ENCODE results near the gene GPATCH11.

The GPATCH11 gene

GRCh38 chr2:37109523-37109922 lies 25.2 kb downstream of the GPATCH11 start:
- DNase-seq, result no peak

GRCh38 chr2:37110306-37111212 lies 26.2 kb downstream of the GPATCH11 start:
- DNase-seq, result no peak

- DNase-seq, result no peak
These were observed 27.6 kb downstream of the GPATCH11 start for GRCh38 chr2:37111958-37112357.

DNA sequence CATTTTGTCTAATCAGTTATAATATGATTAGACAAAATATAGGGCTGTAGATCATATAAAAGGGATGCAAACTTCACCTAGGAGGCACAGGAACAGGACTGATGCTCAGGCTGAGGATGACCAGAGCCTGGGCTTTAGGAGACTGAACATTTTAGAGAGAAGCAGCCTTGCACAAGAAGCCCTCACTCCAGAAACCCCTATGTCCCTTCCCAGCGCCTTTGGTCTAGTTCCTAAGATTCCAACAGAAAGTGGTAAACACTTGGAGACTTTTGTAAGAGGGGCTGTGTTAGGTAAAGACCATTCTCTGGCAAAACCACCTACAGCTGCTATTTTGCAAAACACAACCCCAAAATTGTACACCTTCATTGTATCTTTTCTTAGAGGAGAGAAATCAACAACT lies 33.2 kb downstream of the GPATCH11 start:
- no peak for DNase-seq

- no peak for DNase-seq
These were observed 34.8 kb downstream of the GPATCH11 start for GRCh38 chr2:37119157-37119556.

DNA sequence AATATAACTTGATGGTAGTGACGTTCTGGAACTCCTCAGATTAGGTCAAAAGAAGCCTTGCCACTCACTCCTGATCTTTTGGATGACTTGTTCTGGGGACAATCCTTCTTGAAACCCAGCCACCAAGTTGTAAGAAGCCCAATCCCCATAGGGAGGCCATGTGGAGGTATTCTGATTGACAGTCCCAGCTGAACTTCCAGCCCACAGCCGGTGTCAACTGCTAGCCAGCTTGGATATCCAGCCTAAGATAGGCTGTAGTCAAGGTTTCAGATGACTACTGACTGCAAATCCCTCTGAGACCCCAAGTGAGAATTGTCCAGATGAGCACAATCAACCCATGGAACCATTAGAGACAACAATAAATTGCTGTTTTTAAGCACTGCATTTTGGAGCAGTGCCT lies 41.1 kb downstream of the GPATCH11 start:
- no peak for DNase-seq

- DNase-seq, result no peak
These were observed 48.6 kb downstream of the GPATCH11 start for GRCh38 chr2:37132914-37133313.

DNA sequence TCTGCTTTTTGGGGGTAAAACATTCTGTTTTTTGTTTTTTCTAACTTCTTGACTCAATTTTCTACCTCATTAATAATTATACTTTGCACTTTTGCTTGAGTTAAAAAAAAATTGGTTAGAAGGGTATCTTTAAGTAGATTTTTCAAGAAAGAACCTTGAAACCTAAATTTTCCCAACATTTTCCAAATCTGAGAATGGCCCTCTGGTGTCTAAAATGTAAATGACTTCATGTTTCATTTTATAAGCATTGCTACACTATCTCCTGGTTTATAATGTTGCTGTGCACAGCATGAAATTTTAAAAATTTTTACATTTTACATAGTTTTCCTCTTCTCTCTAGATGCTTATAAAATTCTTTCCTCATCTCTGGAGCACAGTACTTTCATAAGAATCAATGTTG lies 58.2 kb downstream of the GPATCH11 start:
- DNase-seq, result no peak

DNA sequence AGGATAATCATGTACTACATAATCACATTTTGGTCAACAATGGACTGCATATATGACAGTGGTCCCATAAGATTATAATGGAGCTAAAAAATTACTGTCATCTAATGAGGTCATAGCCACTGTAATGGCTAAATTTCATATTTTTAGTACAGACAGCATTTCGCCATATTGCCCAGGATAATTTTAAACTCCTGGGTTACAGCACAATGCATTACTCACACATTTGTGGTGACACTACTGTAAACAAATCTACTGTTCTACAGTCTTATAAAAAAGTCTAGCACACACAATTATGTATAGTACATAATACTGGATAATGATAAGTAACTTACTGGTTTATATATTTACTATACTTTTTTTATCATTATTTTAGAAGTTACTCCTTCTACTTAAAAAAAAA lies 59.7 kb downstream of the GPATCH11 start:
- DNase-seq, result no peak

- no peak for DNase-seq
These were observed 61.7 kb downstream of the GPATCH11 start for GRCh38 chr2:37146062-37146461.

- no peak for DNase-seq
These were observed 64.0 kb downstream of the GPATCH11 start for GRCh38 chr2:37148325-37148724.

All from activated CD4-positive, alpha-beta T cell treated with anti-CD3 and anti-CD28 coated beads, Interleukin-2, amount 50 U/mL, for 4 hours (primary cell).